HG03575 (cell line): ENCODE results near the gene ITGA2.
A peak's percentile ranks its signal among the peaks of the same experiment; 100 is the strongest.

Experiments
- ATAC-seq: cut with Tn5 transposase; IDR thresholded peaks from one replicate; pipeline ENCODE4 v1.9.1; 2021; ENCODE audit not compliant: unreplicated experiment, insufficient number of reproducible peaks, low FRiP score; ENCODE audit errors: extremely low read depth

ITGA2 gene

DNA sequence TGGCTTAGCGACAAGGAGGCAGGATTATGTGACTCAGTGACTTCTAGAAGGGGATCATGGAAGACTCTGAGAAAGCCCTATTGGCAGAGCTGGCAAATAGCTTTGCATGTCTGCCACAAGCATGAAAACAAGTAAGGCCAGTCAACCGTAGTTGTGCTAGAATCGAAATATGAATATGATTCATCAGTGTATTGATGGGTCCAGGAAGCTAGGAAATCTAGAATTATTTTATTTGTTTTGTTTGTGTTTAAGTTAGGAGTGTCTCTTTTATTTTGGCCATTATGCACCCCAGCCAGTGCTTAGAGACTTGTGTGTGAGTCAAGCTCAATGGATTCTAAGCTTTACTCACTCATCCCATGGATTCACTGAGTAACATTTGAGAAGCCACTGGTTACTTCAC is 3.8 kb upstream of the ITGA2 start:
- no peak for ATAC-seq

GRCh38 chr5:52987711-52988331 is 1.3 kb upstream of the ITGA2 start:
- no peak for ATAC-seq

GRCh38 chr5:52988335-52989024 is 672 bp upstream of the ITGA2 start:
- ATAC-seq = no peak

GRCh38 chr5:52989781-52990527 is 802 bp downstream of the ITGA2 start:
- no peak for ATAC-seq

GRCh38 chr5:52990528-52990925 is 1.4 kb downstream of the ITGA2 start:
- ATAC-seq = no peak

- ATAC-seq = no peak
Measured at GRCh38 chr5:52993367-52993766, 4.2 kb downstream of the ITGA2 start.

DNA sequence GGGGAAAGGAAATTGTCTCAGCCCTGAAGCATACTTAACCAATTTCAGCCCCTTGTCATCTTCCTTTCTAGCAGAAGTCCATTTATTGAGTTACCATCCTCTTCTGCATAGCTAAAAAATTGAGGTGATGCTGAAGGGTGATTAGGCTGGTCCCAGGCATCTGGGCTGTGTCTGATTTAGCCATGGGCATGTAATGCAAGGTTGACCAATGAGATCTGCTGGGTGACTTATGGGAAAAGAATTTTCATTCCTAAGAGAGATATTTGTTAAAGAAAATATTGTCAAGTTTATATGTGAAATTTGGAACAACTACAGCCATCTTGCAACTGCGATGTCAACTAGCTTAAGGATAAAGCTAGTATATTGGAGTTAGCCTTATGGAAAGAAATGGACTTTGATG is 5.1 kb downstream of the ITGA2 start:
- no peak for ATAC-seq

- no peak for ATAC-seq
Measured at GRCh38 chr5:52995095-52995494, 5.9 kb downstream of the ITGA2 start.

DNA sequence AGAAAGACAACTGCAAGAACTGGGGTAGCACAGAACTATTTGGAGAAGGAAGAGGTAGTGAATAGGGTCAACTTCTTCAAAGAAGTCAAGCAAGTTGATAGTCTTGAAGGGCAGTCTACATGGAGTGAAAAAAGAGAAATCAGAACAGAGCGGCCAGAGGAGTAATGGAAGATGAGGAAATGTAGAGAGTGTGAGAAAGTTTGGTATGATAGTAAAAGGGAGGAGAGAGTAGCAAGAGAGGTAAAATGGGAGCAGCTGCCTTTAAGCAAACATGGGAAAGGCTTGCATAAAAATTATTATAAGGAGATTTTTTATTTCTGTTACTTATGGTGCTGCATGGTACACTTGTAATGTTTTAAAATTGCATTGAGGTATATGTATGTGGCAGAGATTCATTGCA is 6.8 kb downstream of the ITGA2 start:
- ATAC-seq = no peak

DNA sequence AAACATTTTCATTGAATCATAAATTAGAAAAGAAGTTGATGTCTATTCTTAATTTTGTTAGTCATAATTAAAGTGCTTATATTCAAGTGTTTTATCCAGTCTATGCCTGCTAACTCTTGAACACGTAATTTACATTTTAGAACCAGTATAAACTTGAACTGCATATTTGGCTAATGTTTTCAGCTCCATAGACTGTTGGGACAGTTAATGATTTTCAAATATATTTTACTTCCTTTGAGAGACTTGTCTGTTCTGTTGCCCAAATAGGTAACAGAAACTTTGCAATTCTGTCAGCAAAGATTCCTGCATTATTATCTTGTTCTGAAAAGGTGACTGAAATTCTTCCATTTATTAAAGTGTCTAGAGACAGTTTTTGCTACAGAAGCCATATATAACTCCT is 7.8 kb downstream of the ITGA2 start:
- no peak for ATAC-seq

- ATAC-seq = no peak
Measured at GRCh38 chr5:52997424-52997823, 8.3 kb downstream of the ITGA2 start.

DNA sequence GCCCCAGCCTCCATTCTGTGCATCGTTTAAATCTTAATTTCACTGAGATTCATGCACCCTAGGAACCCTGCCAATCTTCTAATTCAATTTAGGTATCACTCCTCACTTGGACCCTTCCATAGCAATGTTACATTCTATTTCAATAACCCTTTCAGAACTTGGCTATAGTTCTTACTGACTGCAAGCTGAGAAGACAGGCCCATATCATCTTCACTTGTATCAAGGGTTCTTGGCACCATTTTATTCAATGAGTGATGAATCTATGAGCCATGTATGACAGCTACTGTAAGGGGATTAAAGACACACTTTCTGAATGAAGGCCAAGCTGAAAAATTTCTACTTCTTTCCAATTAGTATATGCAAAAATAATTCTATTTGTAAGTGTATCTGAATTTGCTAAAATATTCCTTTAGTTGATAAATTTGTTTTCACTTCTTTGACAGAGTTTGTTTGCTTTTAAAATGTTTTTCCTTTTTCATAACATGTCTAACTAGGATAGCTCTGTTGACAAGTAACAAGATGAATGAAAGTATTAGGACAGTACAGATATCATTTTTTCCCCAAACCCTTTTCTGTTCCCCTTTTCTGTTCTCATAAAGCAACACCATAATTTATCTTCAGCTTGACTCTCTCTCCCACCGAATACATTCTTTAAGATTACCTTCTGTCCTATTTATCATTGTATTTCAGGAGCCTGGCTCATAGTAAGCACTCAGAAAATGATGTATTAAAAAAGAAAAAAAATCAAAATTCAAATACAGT is 9.6 kb downstream of the ITGA2 start:
- no peak for ATAC-seq

DNA sequence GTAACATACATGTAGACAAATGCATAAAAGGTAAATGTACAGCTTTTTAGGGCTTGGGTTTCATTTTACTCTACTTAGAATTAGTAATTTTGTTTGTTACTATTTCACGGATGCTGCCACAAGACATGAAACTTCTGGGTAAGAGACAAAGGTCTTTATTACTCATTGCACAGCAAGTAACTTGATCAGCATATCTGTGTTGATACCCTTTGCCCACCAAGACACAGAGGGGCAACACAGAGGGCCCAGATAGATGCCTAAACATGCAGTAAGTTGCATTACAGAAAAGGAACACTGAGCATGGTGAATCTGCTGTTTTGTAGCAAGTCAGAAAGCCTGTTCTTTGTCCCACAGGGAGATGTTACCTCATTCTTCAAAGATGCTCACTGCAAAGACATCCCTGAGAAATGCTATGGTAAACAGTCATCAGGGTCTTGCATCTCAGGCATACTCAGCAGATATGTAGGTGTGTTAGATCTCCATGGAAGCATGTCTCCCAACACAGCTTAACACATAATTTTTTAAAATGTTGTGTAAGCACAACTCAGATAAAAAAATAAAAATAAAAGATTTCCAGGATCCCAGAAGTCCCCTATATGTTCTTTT is 10.3 kb downstream of the ITGA2 start:
- no peak for ATAC-seq

DNA sequence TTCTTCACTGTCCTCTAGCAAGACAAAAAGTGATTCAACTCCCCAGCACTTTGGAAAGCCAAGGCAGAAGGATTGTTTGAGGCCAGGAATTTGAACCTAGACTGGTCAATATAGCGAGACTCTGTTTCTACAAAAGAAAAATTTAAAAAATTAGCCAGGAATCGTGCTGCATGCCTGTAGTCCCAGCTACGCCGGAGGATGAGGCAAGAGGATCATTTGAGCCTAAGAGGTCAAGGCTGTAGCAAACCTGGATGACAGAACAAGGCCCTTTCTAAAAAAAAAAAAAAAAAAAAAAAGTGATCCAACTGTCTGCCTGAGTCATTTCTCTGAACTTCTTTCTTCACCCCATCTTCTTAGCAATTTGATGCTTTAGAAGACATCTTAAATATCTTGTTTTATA is 12.4 kb downstream of the ITGA2 start:
- ATAC-seq = no peak

DNA sequence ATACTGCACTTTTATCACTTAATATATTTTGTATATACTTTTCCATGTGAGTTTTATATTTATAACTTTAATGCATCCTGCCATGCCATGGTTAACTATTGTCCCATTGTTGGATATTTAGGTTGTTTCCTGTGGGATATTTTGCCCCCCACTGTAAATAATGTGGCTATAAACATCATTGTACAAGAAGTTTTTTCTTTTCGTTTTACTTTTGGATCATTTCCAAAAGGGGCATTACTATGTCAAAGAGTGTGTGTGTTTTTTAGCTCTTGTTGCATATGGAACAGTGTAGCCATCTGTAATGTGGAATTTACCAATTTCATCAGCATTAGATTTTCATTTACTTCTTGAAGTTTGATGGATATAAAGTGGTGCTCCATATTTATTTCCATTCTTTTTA is 13.3 kb downstream of the ITGA2 start:
- ATAC-seq = no peak

GRCh38 chr5:53003144-53003543 is 14.0 kb downstream of the ITGA2 start:
- no peak for ATAC-seq

DNA sequence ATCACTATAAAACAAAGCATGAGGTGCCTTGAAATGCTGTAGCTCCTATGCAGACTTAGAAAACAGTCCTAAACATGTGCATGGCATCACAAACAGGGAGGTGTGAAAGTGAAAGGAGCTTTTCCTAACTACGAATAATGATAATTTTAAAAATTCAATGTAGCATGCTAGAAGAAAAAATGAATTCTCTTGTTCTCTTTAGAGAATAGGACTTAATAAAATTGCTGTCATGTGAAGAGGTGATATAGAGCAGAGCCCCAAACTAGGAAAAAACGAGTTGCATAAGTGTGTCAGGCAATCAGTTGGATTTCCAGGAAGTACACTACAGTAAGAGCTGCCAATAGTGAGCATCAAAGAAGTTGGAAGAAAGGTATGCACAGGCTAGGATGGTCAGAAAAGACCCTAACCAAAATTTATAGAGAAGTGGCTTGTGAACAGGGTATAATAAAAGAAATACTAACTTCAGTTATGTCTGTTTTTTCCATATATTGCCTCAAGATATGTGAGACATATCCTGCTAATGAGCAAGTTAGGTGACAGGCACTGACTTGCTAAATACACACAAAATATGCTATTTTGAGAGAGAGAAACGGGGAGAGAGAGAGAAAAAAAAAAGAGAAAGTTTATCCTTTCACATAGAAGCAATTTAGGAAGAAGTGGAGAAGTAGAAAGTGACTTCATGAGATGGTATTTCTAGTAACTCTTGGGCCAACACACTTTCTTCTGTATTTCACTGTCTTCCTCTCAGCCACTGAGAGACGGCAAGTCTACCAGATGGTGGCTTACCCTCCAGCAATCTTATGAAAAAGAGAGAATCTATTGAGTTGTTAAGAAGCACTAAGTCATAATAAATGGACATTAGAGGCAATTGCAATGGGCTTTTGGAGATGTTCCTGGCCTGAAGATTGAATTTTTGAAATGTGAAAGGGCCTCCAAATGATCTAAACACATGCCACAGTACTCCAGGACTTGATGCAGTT is 18.0 kb downstream of the ITGA2 start:
- no peak for ATAC-seq

GRCh38 chr5:53008751-53009150 is 19.6 kb downstream of the ITGA2 start:
- peak; percentile 91 for ATAC-seq
